WERI-Rb-1 (cell line): ENCODE measurements around the gene B3GLCT.

Experiments used
- DNase-seq: peaks from one replicate; pipeline ENCODE4 v3.0.0-alpha.2; 2020
- H3K27ac ChIP-seq: fragments of 250-450 bp; sonication (Bioruptor Pico); 2 replicates; pipeline ENCODE4 v1.5.1; 2020; ENCODE audit warnings: mild to moderate bottlenecking, moderate library complexity
- H3K27me3 ChIP-seq: fragments of 250-450 bp; sonication (Bioruptor Pico); 2 replicates; pipeline ENCODE4 v1.5.1; 2021; ENCODE audit warnings: mild to moderate bottlenecking, low read depth, moderate library complexity; ENCODE audit not compliant: insufficient read depth, severe bottlenecking
- H3K36me3 ChIP-seq: fragments of 250-450 bp; sonication (Bioruptor Pico); 2 replicates; pipeline ENCODE4 v1.5.1; 2020; ENCODE audit warnings: mild to moderate bottlenecking, moderate library complexity
- H3K4me3 ChIP-seq: 2 replicates; pipeline ENCODE4 v1.5.1; 2011; ENCODE audit warnings: low read depth, mild to moderate bottlenecking, control low read depth, low read length
- H3K9me3 ChIP-seq: fragments of 250-450 bp; sonication (Bioruptor Pico); 2 replicates; pipeline ENCODE4 v1.5.1; 2021; ENCODE audit warnings: mild to moderate bottlenecking, moderate library complexity; ENCODE audit not compliant: severe bottlenecking
- CTCF ChIP-seq: IDR thresholded peaks from 2 replicates; pipeline ENCODE4 v1.5.1; 2011; ENCODE audit warnings: low read depth, mild to moderate bottlenecking, control low read depth, inconsistent platforms, low read length

The B3GLCT gene

DNA sequence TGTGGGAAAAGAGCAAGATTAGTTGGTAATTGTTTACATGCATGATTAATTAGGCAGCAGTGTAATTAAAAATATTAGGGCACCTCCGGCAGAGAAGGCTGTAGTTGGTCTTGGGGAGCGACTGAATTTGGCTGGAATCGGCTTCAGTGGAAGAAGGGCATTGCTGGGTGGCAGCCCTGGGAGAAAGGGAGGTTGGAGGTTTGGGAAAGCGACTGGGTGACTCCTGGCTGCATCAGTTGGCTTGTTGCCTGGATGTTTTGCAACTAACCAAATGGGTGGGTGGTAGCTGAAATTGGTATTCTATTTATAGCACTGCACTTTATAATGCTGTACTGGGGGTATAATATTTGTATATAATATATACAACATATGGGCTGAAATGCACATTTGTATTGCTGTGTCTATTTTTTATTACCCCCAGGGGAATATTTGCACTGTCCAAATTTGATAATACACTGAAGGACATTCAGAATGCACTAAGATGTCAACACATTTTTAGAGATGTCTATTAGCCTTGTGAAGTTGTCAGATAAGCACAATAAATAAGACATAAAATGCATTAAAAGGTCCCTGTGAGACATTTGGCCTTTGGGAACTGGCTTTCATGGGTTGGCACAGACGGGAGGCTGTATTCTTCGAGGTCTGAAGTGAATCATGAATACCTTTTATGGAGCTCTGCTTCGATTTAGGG is 1.7 kb downstream of the B3GLCT start:
- Histone ChIP-seq H3K36me3 (no peaks in the 10 kb centered on the region), H3K27me3 (no peaks in the 10 kb centered on the region), H3K27ac (peak overlapping the region; percentile 90; the same call in 1 of the 2 replicates), H3K4me3 (peak overlapping the region; percentile 61), H3K9me3 (no peaks in the 10 kb centered on the region)
- no peak for DNase-seq
- no peak for TF ChIP-seq CTCF

GRCh38 chr13:31204592-31204991 is 4.8 kb downstream of the B3GLCT start:
- H3K27me3 ChIP-seq = no peaks in the 10 kb centered on the region
- no peak for TF ChIP-seq CTCF
- no peaks in the 10 kb centered on the region for H3K36me3 ChIP-seq
- H3K4me3 ChIP-seq = no peak overlapping the region
- no peak overlapping the region for H3K27ac ChIP-seq
- no peaks in the 10 kb centered on the region for H3K9me3 ChIP-seq
- peak; percentile 7 for DNase-seq

- H3K27ac ChIP-seq = peak overlapping the region; percentile 92
- no peaks in the 10 kb centered on the region for H3K36me3 ChIP-seq
- no peaks in the 10 kb centered on the region for H3K27me3 ChIP-seq
- no peak for TF ChIP-seq CTCF
- no peak overlapping the region for H3K4me3 ChIP-seq
- no peaks in the 10 kb centered on the region for H3K9me3 ChIP-seq
- DNase-seq = peak; percentile 12
Measured at GRCh38 chr13:31207661-31208552, 8.1 kb downstream of the B3GLCT start.

- H3K9me3 ChIP-seq = no peaks in the 10 kb centered on the region
- H3K4me3 ChIP-seq = peak overlapping the region; percentile 21
- peak overlapping the region; percentile 92 for H3K27ac ChIP-seq
- H3K27me3 ChIP-seq = no peaks in the 10 kb centered on the region
- H3K36me3 ChIP-seq = no peaks in the 10 kb centered on the region
- TF ChIP-seq CTCF = no peak
- DNase-seq = no peak
Measured at GRCh38 chr13:31208559-31209122, 8.9 kb downstream of the B3GLCT start.

- Histone ChIP-seq H3K36me3 (no peaks in the 10 kb centered on the region), H3K27ac (peak overlapping the region; percentile 92), H3K4me3 (peak overlapping the region; percentile 28), H3K27me3 (no peaks in the 10 kb centered on the region), H3K9me3 (no peaks in the 10 kb centered on the region)
- TF ChIP-seq CTCF = no peak
- peak; percentile 90 for DNase-seq
Measured at GRCh38 chr13:31209172-31209840, 9.5 kb downstream of the B3GLCT start.
